Endothelial cell of umbilical vein (primary cell): ENCODE measurements around the gene BEX3. TPM values are rescaled to one million over a fixed set of nuclear protein-coding genes. Genes with fewer than 3 reads are reported as not detected.

ENCODE experiments used
- BruUV-seq: library from RNA; stranded (reverse); fragments of 400-500 nt; replicated peaks from 2 replicates; lab custom pipeline; 2021; lab: Mats Ljungman, UMichigan
- CTCF ChIA-PET: fragments of 300-600, 350-600 bp; sonication (Branson Sonifier 250); formaldehyde crosslinking; loops from one replicate; lab custom pipeline; 2021; ENCODE audit warnings: antibody characterized with exemption, inconsistent platforms; lab: Charles Lee
- POLR2A ChIA-PET: fragments of 300-600, 350-600 bp; sonication (Branson Sonifier 250); formaldehyde crosslinking; loops from one replicate; lab custom pipeline; 2021; ENCODE audit warnings: antibody characterized with exemption, inconsistent platforms; lab: Charles Lee
- DNase-seq: peaks from one replicate; pipeline ENCODE4 v3.0.0-alpha.2; 2011; ENCODE audit warnings: low read depth, low spot score
- FAIRE-seq: peaks from 2 replicates; lab custom pipeline; 2011; peaks lifted over from hg19 to GRCh38; lab: Jason Lieb, UNC
- H2AFZ ChIP-seq: 2 replicates; pipeline ENCODE4 v1.6.0; 2012; ENCODE audit warnings: low read depth, low read length, control low read depth, inconsistent platforms
- H3K27ac ChIP-seq: 2 replicates; pipeline ENCODE4 v1.5.1; 2011; ENCODE audit warnings: low read depth, mild to moderate bottlenecking, control low read depth, low read length, moderate library complexity; ENCODE audit not compliant: insufficient read depth
- H3K27me3 ChIP-seq, 2 experiments: 2 replicates each; pipeline versions ENCODE4 v1.6.0 to v1.6.1; 2011; ENCODE audit warnings: low read length in 2 of 2, mixed read lengths in 1 of 2; ENCODE audit not compliant: control insufficient read depth in 2 of 2, insufficient read depth in 2 of 2
- H3K36me3 ChIP-seq, 2 experiments: 2 replicates in 1 of 2; 3 replicates in 1 of 2; pipeline ENCODE4 v1.5.1; 2011; ENCODE audit warnings: low read length in 2 of 2, mild to moderate bottlenecking in 1 of 2, moderate library complexity in 1 of 2; ENCODE audit not compliant: control insufficient read depth in 2 of 2, insufficient read depth in 2 of 2; ENCODE audit errors: extremely low read depth in 1 of 2
- H3K4me1 ChIP-seq: 3 replicates; pipeline ENCODE4 v1.5.1; 2011; ENCODE audit warnings: mild to moderate bottlenecking, low read length; ENCODE audit not compliant: control insufficient read depth, insufficient read depth; ENCODE audit errors: extremely low read depth
- H3K4me2 ChIP-seq: 2 replicates; pipeline ENCODE4 v1.6.1; 2011; ENCODE audit warnings: low read length, control low read depth, mixed read lengths; ENCODE audit not compliant: insufficient read depth
- H3K4me3 ChIP-seq, 3 experiments: fragments of 200-600 bp in 1 of 3; sonication (generic), shearing (Covaris generic) in 1 of 3; replicated peaks in 1 of 3; 2 replicates each; pipeline ENCODE4 v1.5.1; 2011 to 2016; ENCODE audit warnings: control low read depth in 3 of 3, low read length in 3 of 3, mild to moderate bottlenecking in 2 of 3, inconsistent platforms in 1 of 3, low read depth in 1 of 3, moderate library complexity in 1 of 3; ENCODE audit not compliant: insufficient read depth in 1 of 3
- H3K79me2 ChIP-seq: 2 replicates; pipeline ENCODE4 v1.6.0; 2012; ENCODE audit warnings: low read length, inconsistent platforms; ENCODE audit not compliant: control insufficient read depth, insufficient read depth
- H3K9ac ChIP-seq: replicated peaks from 2 replicates; pipeline ENCODE3; 2011; ENCODE audit warnings: low read length, control low read depth; ENCODE audit not compliant: insufficient read depth; ENCODE audit errors: extremely low read depth
- H3K9me1 ChIP-seq: replicated peaks from 3 replicates; pipeline ENCODE4 v1.6.0; 2011; ENCODE audit warnings: mild to moderate bottlenecking, low read length; ENCODE audit not compliant: control insufficient read depth, insufficient read depth; ENCODE audit errors: extremely low read depth
- H3K9me3 ChIP-seq: replicated peaks from 2 replicates; pipeline ENCODE4 v1.5.1; 2012; ENCODE audit warnings: low read length, inconsistent platforms; ENCODE audit not compliant: control insufficient read depth, insufficient read depth
- H4K20me1 ChIP-seq: replicated peaks from 2 replicates; pipeline ENCODE3; 2011; ENCODE audit warnings: mild to moderate bottlenecking, low read length; ENCODE audit not compliant: control insufficient read depth, insufficient read depth; ENCODE audit errors: extremely low read depth
- EZH2 ChIP-seq: IDR thresholded peaks from 2 replicates; pipeline ENCODE4 v1.6.1; 2012; ENCODE audit warnings: borderline replicate concordance, low read depth, mild to moderate bottlenecking, moderate library complexity, low read length, inconsistent platforms; ENCODE audit not compliant: severe bottlenecking
- FOS ChIP-seq: IDR thresholded peaks from 2 replicates; pipeline ENCODE4 v1.6.1; 2011; ENCODE audit warnings: mild to moderate bottlenecking, low read length, moderate library complexity, borderline replicate concordance; ENCODE audit not compliant: insufficient read depth
- GATA2 ChIP-seq: IDR thresholded peaks from 2 replicates; pipeline ENCODE4 v1.7.0; 2011; ENCODE audit warnings: low read depth, mild to moderate bottlenecking, moderate library complexity, mixed read lengths, low read length; ENCODE audit not compliant: insufficient read length, insufficient read depth
- JUN ChIP-seq: IDR thresholded peaks from 2 replicates; pipeline ENCODE4 v1.6.1; 2011; ENCODE audit warnings: borderline replicate concordance, low read depth; ENCODE audit not compliant: insufficient read length, insufficient read depth
- MYC ChIP-seq: IDR thresholded peaks from one replicate; pipeline ENCODE4 v1.6.1; 2011; ENCODE audit warnings: mild to moderate bottlenecking, low read depth, low read length
- POLR2A ChIP-seq: IDR thresholded peaks from 2 replicates; pipeline ENCODE4 v1.6.1; 2012; ENCODE audit warnings: low read depth, mild to moderate bottlenecking, control low read depth, low read length
- POLR2AphosphoS5 ChIP-seq: IDR thresholded peaks from 2 replicates; pipeline ENCODE4 v1.6.1; 2012; ENCODE audit warnings: low read depth, mild to moderate bottlenecking, control low read depth, low read length, moderate library complexity; ENCODE audit not compliant: insufficient read depth
- dilution Hi-C: fragments of 300-500 bp; cut with MboI; formaldehyde crosslinking; loops from one replicate; pipeline ENCODE4 v1.15.0; 2019; ENCODE audit warnings: low sequenced_read_pairs; ENCODE audit not compliant: extremely low pct_ligation_motif_present
- intact Hi-C: fragments of 100-400 bp; cut with micrococcal nuclease; formaldehyde crosslinking; loops from one replicate; pipeline ENCODE4 v1.10.0; 2022
- polyA plus RNA-seq, 4 experiments: library from polyadenylated mRNA; depleted of rRNA in 3 of 4; stranded (reverse) in 3 of 4; unstranded in 1 of 4; fragments of >200 nt; gene quantifications; 2 replicates each; pipeline versions ENCODE4 v1.2.1 to v1.2.3, GENCODE V29; 2011 to 2012; ENCODE audit warnings: missing spikeins in 1 of 4
- total RNA-seq: library from RNA; stranded (reverse); gene quantifications from 2 replicates; pipeline ENCODE4 v1.2.3, GENCODE V29; 2021
- TF ChIP-seq, protein P1 (sequence below), 2 donors: IDR thresholded peaks; 1 replicate in 1 of 2; 2 replicates in 1 of 2; pipeline ENCODE4 v1.5.1; 2011; ENCODE audit warnings: low read length in 2 of 2, mild to moderate bottlenecking in 2 of 2, moderate library complexity in 2 of 2, control low read depth in 1 of 2, inconsistent platforms in 1 of 2, low read depth in 1 of 2; ENCODE audit not compliant: insufficient read depth in 1 of 2; ENCODE audit errors: extremely low read depth in 1 of 2
- TF ChIP-seq, protein P2 (sequence below): IDR thresholded peaks from 2 replicates; pipeline ENCODE4 v1.6.1; 2011; ENCODE audit not compliant: insufficient read depth, insufficient read length

Gene BEX3
- total and polyA plus RNA-seq, 2 donors (not counting 3 experiments of a cell fraction or from before 2014, with no cell fraction given) = 227 to 332 TPM

DNA sequence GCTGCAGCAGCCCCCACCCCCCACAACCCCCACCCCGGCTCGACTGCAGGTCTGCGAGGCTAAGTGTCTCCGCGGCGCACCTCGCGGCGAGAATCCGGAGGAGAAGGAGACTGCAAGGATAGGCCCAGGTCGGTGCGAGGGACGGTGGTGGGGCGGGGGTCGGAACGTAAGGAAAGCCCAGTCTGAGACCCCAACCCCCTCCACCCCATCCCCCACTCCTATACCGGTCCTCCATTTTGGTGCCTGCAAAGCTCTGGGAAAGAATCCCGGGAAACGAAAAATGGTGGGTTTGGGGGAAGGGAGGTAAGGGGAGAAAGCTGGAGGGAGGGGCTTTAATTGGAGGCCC is 614 bp downstream of the BEX3 start:
- H3K9ac ChIP-seq = peak overlapping the region; percentile 81
- peak overlapping the region; percentile 48 for H3K27ac ChIP-seq
- no TSS peak for BruUV-seq
- no peaks in the 10 kb centered on the region for H3K9me1 ChIP-seq
- H2AFZ ChIP-seq = no peak overlapping the region
- H3K36me3 ChIP-seq = no peaks in the 10 kb centered on the region
- no peak for FAIRE-seq
- ChIA-PET POLR2A (interaction anchor here (1.0 kb wide), 1 partner anchor 20 kb away, joined by 7 read pairs; the partner anchor contains the start of gene TCEAL9), CTCF (interaction anchor here (0.8 to 2.5 kb wide), 7 partner anchors 15 to 88 kb away, joined by 3 to 26 read pairs (median 3); partner anchors contain the start of gene TCEAL9)
- TF ChIP-seq FOS (no peak), EZH2 (no peak), POLR2AphosphoS5 (no peak), MYC (no peak), GATA2 (no peak), JUN (no peak), POLR2A (no peak)
- TF ChIP-seq, protein P1, sequence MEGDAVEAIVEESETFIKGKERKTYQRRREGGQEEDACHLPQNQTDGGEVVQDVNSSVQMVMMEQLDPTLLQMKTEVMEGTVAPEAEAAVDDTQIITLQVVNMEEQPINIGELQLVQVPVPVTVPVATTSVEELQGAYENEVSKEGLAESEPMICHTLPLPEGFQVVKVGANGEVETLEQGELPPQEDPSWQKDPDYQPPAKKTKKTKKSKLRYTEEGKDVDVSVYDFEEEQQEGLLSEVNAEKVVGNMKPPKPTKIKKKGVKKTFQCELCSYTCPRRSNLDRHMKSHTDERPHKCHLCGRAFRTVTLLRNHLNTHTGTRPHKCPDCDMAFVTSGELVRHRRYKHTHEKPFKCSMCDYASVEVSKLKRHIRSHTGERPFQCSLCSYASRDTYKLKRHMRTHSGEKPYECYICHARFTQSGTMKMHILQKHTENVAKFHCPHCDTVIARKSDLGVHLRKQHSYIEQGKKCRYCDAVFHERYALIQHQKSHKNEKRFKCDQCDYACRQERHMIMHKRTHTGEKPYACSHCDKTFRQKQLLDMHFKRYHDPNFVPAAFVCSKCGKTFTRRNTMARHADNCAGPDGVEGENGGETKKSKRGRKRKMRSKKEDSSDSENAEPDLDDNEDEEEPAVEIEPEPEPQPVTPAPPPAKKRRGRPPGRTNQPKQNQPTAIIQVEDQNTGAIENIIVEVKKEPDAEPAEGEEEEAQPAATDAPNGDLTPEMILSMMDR (IDR thresholded peaks at IDR 0.05; ENCODE audit: extremely low read depth in 1 of 2, insufficient read depth in 1 of 2, low read depth in 1 of 2, low read length in 2 of 2) = no peak
- TF ChIP-seq, protein P2, sequence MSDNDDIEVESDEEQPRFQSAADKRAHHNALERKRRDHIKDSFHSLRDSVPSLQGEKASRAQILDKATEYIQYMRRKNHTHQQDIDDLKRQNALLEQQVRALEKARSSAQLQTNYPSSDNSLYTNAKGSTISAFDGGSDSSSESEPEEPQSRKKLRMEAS = no peak
- H3K27me3 ChIP-seq = no peaks in the 10 kb centered on the region
- H3K79me2 ChIP-seq = peaks cover 8% of the 10 kb centered on the region
- DNase-seq = peak; percentile 34
- intact Hi-C loops = loop anchor here (1.0 to 2.0 kb wide), 6 partner anchors 17 to 87 kb away; no protein-coding TSS in a partner anchor
- H4K20me1 ChIP-seq = no peaks in the 10 kb centered on the region
- dilution Hi-C loops = no loop called here
- peak overlapping the region; percentile 91 for H3K4me2 ChIP-seq
- H3K4me3 ChIP-seq = peak overlapping the region; percentile 61 to 91 (median 91)
- peaks cover 6% of the 10 kb centered on the region for H3K4me1 ChIP-seq
- H3K9me3 ChIP-seq = no peaks in the 10 kb centered on the region
